Lung (tissue), 12 donors: ENCODE measurements around the gene SPECC1. TPM values are rescaled to one million over a fixed set of nuclear protein-coding genes. Genes with fewer than 3 reads are reported as not detected.

Source experiments
- ATAC-seq: fragments of 200-7000 bp; cut with Tn5 transposase; one replicate; pipeline ENCODE4 v1.9.1; 2020; ENCODE audit warnings: moderate number of reproducible peaks; ENCODE audit not compliant: insufficient read depth, low FRiP score
- DNase-seq, 3 donors: peaks; one replicate each; pipeline ENCODE4 v3.0.0-alpha.2; 2013 to 2017
- H3K27ac ChIP-seq, 2 donors: one replicate each; pipeline ENCODE4 v1.5.1; 2013; ENCODE audit warnings: mild to moderate bottlenecking in 2 of 2, moderate library complexity in 2 of 2, control low read depth in 1 of 2, inconsistent platforms in 1 of 2, low read depth in 1 of 2, low read length in 1 of 2
- H3K27me3 ChIP-seq, 3 donors: one replicate each; pipeline ENCODE4 v1.5.1; 2013; ENCODE audit warnings: low read length in 2 of 3; ENCODE audit not compliant: control insufficient read depth in 3 of 3, insufficient read depth in 3 of 3
- H3K36me3 ChIP-seq, 4 donors: one replicate each; pipeline ENCODE4 v1.5.1; 2013; ENCODE audit warnings: low read length in 4 of 4, mild to moderate bottlenecking in 1 of 4, moderate library complexity in 1 of 4; ENCODE audit not compliant: control insufficient read depth in 4 of 4, insufficient read depth in 4 of 4
- H3K4me1 ChIP-seq, 5 donors: one replicate each; pipeline ENCODE4 v1.5.1; 2013; ENCODE audit warnings: low read length in 5 of 5, mild to moderate bottlenecking in 2 of 5, moderate library complexity in 1 of 5; ENCODE audit not compliant: control insufficient read depth in 5 of 5, insufficient read depth in 5 of 5
- H3K4me3 ChIP-seq: one replicate; pipeline ENCODE4 v1.5.1; 2013; ENCODE audit warnings: mild to moderate bottlenecking, control low read depth, moderate library complexity
- H3K9ac ChIP-seq, 2 donors: one replicate each; pipeline ENCODE4 v1.5.1; 2013; ENCODE audit warnings: low read length in 2 of 2, control low read depth in 1 of 2; ENCODE audit not compliant: insufficient read depth in 1 of 2
- H3K9me3 ChIP-seq, 4 donors: one replicate each; pipeline ENCODE4 v1.5.1; 2013; ENCODE audit warnings: low read length in 3 of 4, mild to moderate bottlenecking in 1 of 4, moderate library complexity in 1 of 4; ENCODE audit not compliant: control insufficient read depth in 4 of 4, insufficient read depth in 3 of 4
- WGBS, 2 donors: extraction: QIAGEN DNeasy Blood & Tissue Kit; methylation state at CpG; one replicate each; pipeline ENCODE4 v1.1.7; 2013; 5-methylcytosine and 5-hydroxymethylcytosine counted together
- polyA plus RNA-seq, 2 donors: library from polyadenylated mRNA; stranded (reverse); fragments of 200-250 nt; gene quantifications; one replicate each; pipeline ENCODE4 v1.2.1, GENCODE V29; 2013
- total RNA-seq, 2 donors: library from RNA; depleted of rRNA in 1 of 2; stranded (reverse); fragments of >200 nt in 1 of 2; gene quantifications; one replicate each; pipeline ENCODE4 v1.2.1, GENCODE V29; 2014 to 2021
- TF ChIP-seq, protein P1 (sequence below): IDR thresholded peaks from 2 replicates; pipeline ENCODE4 v1.5.1; 2012; ENCODE audit warnings: mild to moderate bottlenecking; ENCODE audit errors: control extremely low read depth, extremely low read depth
- donor health status: control.
- donor health status: control.
- donor health status: Bipolar disorder and iron deficiency.
- donor health status: healthy.
- donor health status: DM: yes; HTN: yes; CAD: no.

The SPECC1 gene
- total and polyA plus RNA-seq, 4 donors, result 8.8 to 27.1 (median 14.7) TPM

DNA sequence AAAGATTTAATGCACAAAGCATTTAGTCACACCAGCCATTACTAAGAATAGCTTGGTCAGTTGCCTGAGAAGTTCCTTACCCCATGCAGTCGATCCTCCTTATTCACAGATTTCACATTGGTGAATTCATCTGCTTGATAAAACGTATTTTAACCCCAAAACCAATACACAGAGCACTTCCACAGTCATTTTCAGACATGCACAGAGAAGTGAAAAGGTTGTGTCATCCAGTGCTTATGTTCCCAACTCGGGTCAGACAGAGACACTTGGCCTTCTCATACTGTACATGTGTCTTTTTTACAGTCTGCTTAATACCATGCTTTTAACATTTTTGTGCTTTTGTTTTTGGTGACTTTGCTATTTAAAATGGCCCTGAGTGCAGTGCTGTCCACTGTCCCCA lies 219.7 kb downstream of the SPECC1 start:
- H3K9me3 ChIP-seq, result no peaks in the 10 kb centered on the region
- no peak for ATAC-seq
- H3K9ac ChIP-seq, result no peak overlapping the region
- DNase-seq, result no peak
- 76 to 81% methylated on average over 3 of the region's 3 CpGs for WGBS, 2 donors
- no peak overlapping the region for H3K27ac ChIP-seq
- peaks cover 0 to 3% (median 3%) of the 10 kb centered on the region in 5 donors for H3K4me1 ChIP-seq
- H3K36me3 ChIP-seq, result peaks cover 0 to 10% (median 2%) of the 10 kb centered on the region in 4 donors
- TF ChIP-seq, protein P1, sequence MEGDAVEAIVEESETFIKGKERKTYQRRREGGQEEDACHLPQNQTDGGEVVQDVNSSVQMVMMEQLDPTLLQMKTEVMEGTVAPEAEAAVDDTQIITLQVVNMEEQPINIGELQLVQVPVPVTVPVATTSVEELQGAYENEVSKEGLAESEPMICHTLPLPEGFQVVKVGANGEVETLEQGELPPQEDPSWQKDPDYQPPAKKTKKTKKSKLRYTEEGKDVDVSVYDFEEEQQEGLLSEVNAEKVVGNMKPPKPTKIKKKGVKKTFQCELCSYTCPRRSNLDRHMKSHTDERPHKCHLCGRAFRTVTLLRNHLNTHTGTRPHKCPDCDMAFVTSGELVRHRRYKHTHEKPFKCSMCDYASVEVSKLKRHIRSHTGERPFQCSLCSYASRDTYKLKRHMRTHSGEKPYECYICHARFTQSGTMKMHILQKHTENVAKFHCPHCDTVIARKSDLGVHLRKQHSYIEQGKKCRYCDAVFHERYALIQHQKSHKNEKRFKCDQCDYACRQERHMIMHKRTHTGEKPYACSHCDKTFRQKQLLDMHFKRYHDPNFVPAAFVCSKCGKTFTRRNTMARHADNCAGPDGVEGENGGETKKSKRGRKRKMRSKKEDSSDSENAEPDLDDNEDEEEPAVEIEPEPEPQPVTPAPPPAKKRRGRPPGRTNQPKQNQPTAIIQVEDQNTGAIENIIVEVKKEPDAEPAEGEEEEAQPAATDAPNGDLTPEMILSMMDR, result no peak
- H3K27me3 ChIP-seq, result no peaks in the 10 kb centered on the region
- no peak overlapping the region for H3K4me3 ChIP-seq

- Histone ChIP-seq H3K9ac (no peak overlapping the region), H3K9me3 (no peaks in the 10 kb centered on the region), H3K4me1 (peaks cover 0 to 3% (median 3%) of the 10 kb centered on the region in 5 donors), H3K27me3 (no peaks in the 10 kb centered on the region), H3K27ac (no peak overlapping the region), H3K4me3 (no peak overlapping the region), H3K36me3 (peaks cover 0 to 10% (median 2%) of the 10 kb centered on the region in 4 donors)
- 88 to 93% methylated on average over 2 of the region's 2 CpGs for WGBS, 2 donors
- ATAC-seq, result no peak
- TF ChIP-seq, protein P1, result no peak
- DNase-seq, result no peak
Observed at GRCh38 chr17:20230924-20231323, 221.8 kb downstream of the SPECC1 start.

- Histone ChIP-seq H3K9me3 (no peaks in the 10 kb centered on the region), H3K36me3 (peaks cover 0 to 10% (median 2%) of the 10 kb centered on the region in 4 donors), H3K4me1 (no peaks in the 10 kb centered on the region), H3K27ac (no peak overlapping the region), H3K9ac (no peak overlapping the region), H3K4me3 (no peak overlapping the region), H3K27me3 (no peaks in the 10 kb centered on the region)
- DNase-seq (no peak), ATAC-seq (no peak)
- 91 to 94% methylated on average over 4 of the region's 4 CpGs for WGBS, 2 donors
- TF ChIP-seq, protein P1, result no peak
Observed at GRCh38 chr17:20232611-20233010, 223.5 kb downstream of the SPECC1 start.

DNA sequence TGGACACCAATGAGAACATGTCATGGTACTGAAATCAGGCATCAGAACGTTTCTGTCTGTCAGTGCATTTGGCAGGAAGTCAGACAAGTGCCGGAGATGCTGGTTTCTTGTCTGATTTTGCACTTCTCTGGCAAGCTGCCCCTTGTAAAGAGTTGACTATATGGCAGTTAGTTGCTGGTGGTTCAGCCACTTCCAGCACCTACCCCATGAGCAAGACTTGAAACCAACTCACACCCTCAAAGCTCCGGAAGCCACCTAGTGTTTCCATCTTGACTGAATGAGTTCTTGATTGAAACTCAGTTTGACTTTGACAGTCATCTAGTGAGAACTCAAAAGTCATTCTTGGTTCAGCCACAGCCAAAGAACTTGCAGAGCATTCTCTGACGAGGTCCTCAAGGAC lies 225.1 kb downstream of the SPECC1 start:
- Histone ChIP-seq H3K4me1 (no peaks in the 10 kb centered on the region), H3K4me3 (no peak overlapping the region), H3K36me3 (peaks cover 0 to 8% (median 2%) of the 10 kb centered on the region in 4 donors), H3K9me3 (no peaks in the 10 kb centered on the region), H3K9ac (no peak overlapping the region), H3K27ac (no peak overlapping the region), H3K27me3 (no peaks in the 10 kb centered on the region)
- ATAC-seq (no peak), DNase-seq (no peak)
- TF ChIP-seq, protein P1, result no peak
- WGBS, 2 donors, result 67 to 79% methylated on average over 4 of the region's 4 CpGs
